Adipocyte (in vitro differentiated cells): Measurements from ENCODE around the gene FAM168A.

Source experiments
- DNase-seq: peaks from one replicate; pipeline ENCODE4 v3.0.0-alpha.2; 2015; ENCODE audit warnings: low read depth
- H3K27me3 ChIP-seq: replicated peaks from 2 replicates; pipeline ENCODE4 v1.7.0; 2013; ENCODE audit warnings: mild to moderate bottlenecking, low read length, moderate library complexity; ENCODE audit not compliant: control insufficient read depth, insufficient read depth
- H3K36me3 ChIP-seq: 2 replicates; pipeline ENCODE4 v1.7.0; 2013; ENCODE audit warnings: low read length, mild to moderate bottlenecking, moderate library complexity; ENCODE audit not compliant: control insufficient read depth, insufficient read depth, severe bottlenecking
- H3K4me1 ChIP-seq: 2 replicates; pipeline ENCODE4 v1.7.0; 2013; ENCODE audit warnings: mild to moderate bottlenecking, low read length, moderate library complexity; ENCODE audit not compliant: control insufficient read depth, insufficient read depth
- H3K4me3 ChIP-seq: 2 replicates; pipeline ENCODE4 v1.7.0; 2013; ENCODE audit warnings: mild to moderate bottlenecking, low read length, moderate library complexity
- H3K9ac ChIP-seq: 2 replicates; pipeline ENCODE4 v1.7.0; 2013; ENCODE audit warnings: mild to moderate bottlenecking, low read length, moderate library complexity
- H3K9me3 ChIP-seq: 2 replicates; pipeline ENCODE4 v1.7.0; 2013; ENCODE audit warnings: mild to moderate bottlenecking, low read length, moderate library complexity; ENCODE audit not compliant: control insufficient read depth

The FAM168A gene

DNA sequence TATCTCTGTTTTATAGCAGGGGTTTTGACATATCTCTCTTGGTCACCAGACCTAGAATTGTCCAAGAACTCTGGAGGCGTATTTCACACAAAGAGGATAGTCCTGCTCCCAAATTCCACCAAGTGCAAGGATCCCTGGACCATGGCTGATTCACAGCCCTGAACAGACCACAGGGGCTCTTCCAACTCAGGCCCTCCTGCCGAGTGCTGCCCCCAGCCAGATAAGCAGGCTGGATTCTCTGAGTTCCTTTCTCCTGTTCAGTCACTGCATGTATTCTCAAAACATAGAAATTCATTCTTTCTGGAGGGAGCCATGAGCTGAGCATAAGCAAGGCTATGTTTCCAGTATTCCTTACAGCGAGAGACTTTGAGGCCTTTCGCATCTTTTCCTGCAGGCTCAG is 35.1 kb upstream of the FAM168A start:
- Histone ChIP-seq H3K9ac (no peak overlapping the region), H3K36me3 (no peaks in the 10 kb centered on the region), H3K4me1 (no peaks in the 10 kb centered on the region), H3K27me3 (no peaks in the 10 kb centered on the region), H3K4me3 (no peak overlapping the region), H3K9me3 (no peaks in the 10 kb centered on the region)
- no peak for DNase-seq

- no peak for DNase-seq
- Histone ChIP-seq H3K36me3 (no peaks in the 10 kb centered on the region), H3K4me1 (no peaks in the 10 kb centered on the region), H3K27me3 (no peaks in the 10 kb centered on the region), H3K9ac (no peak overlapping the region), H3K4me3 (no peak overlapping the region), H3K9me3 (no peaks in the 10 kb centered on the region)
Measured at GRCh38 chr11:73629907-73630306, 32.0 kb upstream of the FAM168A start.

DNA sequence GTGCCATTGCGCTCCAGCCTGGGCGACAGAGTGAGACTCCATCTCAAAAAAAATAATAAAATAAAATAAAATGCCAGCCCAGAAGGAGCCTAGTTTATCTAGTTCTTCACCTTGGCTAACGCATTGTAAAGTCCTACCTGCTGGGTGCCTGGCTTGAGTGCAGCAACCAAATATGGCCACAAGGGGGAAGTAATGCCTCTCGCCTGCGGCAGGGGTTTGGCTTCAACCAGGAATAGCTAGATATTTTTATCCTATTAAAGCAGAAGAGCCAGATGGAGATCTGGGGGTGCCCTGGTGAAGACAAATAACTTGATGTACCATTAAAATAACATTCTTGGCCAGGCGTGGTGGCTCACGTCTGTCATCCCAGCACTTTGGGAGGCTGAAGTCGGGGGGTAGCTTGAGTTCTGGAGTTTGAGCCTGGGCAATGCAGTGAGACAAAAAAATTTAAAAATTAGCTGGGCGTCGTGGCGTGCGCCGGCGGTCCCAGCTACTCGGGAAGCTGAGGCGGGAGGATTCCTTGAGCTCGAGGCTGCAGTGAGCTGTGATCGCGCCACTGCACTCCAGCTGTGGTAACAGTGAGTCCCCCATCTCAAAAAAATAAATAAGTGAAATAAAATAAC is 27.9 kb upstream of the FAM168A start:
- H3K36me3 ChIP-seq = no peaks in the 10 kb centered on the region

DNA sequence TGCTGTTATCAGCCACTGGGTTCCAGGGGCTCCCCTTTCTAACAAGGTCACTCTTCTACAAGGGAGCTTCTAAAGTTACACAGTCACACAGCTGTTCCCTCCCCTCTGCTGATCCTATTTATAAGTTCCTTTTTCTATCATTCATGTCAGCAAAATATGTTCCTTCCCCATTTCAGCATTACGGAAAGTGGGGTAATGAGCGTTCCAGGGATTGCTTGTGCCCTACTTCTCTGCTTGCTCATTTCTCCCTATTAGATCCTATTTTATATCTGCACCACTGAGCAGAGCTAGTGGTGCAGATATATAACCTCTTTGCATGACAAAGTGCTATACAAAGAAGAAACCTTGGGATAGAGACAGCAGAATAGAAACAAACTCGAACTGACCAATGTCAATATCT is 25.8 kb upstream of the FAM168A start:
- H3K9ac ChIP-seq = no peak overlapping the region

More for the DNA sequence above, 27.9 kb upstream of the FAM168A start:
- Histone ChIP-seq H3K27me3 (no peaks in the 10 kb centered on the region), H3K4me1 (peaks cover 6% of the 10 kb centered on the region), H3K9ac (no peak overlapping the region), H3K4me3 (peak overlapping the region; percentile 40), H3K9me3 (no peaks in the 10 kb centered on the region)
- peak; percentile 86 for DNase-seq

DNA sequence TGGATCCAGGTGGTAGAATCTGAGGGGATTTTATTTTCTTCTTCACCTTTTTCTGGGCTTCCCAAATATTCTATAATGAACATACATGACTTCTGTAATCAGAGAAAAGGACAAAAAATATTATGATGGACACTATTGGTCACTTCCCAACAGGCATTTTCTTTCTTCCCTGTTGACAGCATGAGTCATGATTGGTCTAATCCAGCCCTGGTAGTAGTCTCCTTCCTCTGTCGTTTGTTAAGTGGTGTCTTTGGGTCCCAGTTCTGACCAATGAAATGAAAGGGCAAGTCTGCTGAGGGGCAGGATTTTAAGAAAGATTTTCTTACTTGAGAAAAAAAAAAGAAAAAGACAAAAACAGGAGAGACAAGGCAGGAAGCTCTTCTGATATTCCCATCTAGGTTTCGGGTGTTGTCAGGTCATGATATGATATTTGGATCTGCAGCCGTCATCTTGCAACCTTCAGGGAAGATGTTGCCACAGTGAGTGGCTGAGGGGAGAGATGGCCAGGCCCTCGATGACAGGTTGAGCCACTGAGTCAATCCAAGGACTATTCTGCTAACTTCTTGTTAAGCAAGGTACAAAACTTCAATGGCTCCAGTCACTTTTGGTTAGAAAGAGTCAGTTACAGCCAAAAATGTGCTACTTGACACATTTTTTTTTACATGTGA is 25.1 kb upstream of the FAM168A start:
- Histone ChIP-seq H3K9ac (no peak overlapping the region), H3K27me3 (peaks cover 3% of the 10 kb centered on the region), H3K4me1 (peaks cover 6% of the 10 kb centered on the region), H3K4me3 (no peak overlapping the region), H3K36me3 (no peaks in the 10 kb centered on the region), H3K9me3 (no peaks in the 10 kb centered on the region)
- DNase-seq = no peak

More for the DNA sequence above, 25.8 kb upstream of the FAM168A start:
- peaks cover 6% of the 10 kb centered on the region for H3K4me1 ChIP-seq
- H3K36me3 ChIP-seq = no peaks in the 10 kb centered on the region
- no peak overlapping the region for H3K4me3 ChIP-seq
- peaks cover 3% of the 10 kb centered on the region for H3K27me3 ChIP-seq
- DNase-seq = no peak
- H3K9me3 ChIP-seq = no peaks in the 10 kb centered on the region

GRCh38 chr11:73614591-73614990 is 16.7 kb upstream of the FAM168A start:
- Histone ChIP-seq H3K4me3 (no peak overlapping the region), H3K4me1 (no peaks in the 10 kb centered on the region), H3K27me3 (no peaks in the 10 kb centered on the region), H3K9ac (no peak overlapping the region), H3K9me3 (peaks cover 4% of the 10 kb centered on the region), H3K36me3 (no peaks in the 10 kb centered on the region)
- DNase-seq = no peak

DNA sequence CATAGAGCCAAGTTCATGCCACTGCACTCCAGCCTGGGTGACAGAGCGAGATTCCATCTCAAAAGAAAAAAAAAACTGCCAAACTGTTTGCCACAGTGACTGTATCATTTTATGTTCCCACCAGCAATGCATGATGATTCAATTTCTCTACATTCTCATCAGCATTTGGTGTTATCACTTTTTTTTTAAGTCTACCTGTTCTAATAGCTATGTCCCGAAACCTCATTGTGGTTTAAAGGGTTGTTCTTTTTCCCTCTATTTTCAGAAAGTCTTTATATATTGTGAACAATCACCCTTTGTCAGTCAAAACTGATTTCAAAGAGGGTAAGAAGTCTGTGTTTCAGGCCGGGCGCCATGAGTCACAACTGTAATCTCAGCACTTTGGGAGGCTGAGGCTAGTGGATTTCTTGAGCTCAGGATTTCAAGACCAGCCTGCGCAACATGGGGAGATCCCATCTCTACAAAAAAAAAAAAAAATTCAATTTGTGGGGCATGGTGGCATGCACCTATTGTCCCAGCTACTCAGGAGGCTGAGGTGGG is 14.8 kb upstream of the FAM168A start:
- H3K4me3 ChIP-seq = no peak overlapping the region
- H3K27me3 ChIP-seq = no peaks in the 10 kb centered on the region
- no peak for DNase-seq
- H3K36me3 ChIP-seq = no peaks in the 10 kb centered on the region
- no peak overlapping the region for H3K9ac ChIP-seq
- peaks cover 4% of the 10 kb centered on the region for H3K9me3 ChIP-seq
- no peaks in the 10 kb centered on the region for H3K4me1 ChIP-seq

DNA sequence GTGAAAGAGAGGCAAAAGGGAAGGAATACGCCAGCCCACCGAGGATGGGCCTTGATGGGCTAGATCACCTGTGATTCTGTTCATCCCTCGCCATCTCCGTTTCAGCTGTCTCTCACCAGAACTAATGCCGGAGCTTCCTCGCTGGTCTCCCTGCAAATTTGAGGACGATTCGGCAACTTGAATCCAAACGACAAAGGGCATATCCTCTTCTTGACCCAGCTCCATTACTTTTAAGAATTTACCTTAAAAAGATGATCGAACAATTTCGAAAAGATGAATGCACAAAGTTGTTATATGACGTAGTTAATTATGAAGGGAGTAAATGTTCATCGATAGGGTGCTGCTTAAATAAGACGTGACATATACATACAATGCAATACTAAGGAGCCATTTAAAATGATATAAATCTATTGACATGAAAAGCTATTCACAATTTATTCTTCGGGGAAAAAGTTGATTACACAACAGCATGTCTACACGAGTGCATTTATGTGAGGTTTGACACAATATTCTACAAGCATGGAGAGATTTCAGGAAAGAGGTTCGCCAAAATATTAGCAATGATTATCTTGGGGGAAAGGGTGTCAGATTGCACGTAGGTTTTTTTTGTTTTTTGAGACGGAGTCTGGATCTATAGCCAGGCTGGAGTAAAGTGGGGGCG is 937 bp upstream of the FAM168A start:
- Histone ChIP-seq H3K36me3 (no peaks in the 10 kb centered on the region), H3K27me3 (no peaks in the 10 kb centered on the region), H3K4me3 (peak overlapping the region; percentile 97), H3K4me1 (peaks cover 10% of the 10 kb centered on the region), H3K9ac (peak overlapping the region; percentile 93), H3K9me3 (no peaks in the 10 kb centered on the region)
- no peak for DNase-seq

DNA sequence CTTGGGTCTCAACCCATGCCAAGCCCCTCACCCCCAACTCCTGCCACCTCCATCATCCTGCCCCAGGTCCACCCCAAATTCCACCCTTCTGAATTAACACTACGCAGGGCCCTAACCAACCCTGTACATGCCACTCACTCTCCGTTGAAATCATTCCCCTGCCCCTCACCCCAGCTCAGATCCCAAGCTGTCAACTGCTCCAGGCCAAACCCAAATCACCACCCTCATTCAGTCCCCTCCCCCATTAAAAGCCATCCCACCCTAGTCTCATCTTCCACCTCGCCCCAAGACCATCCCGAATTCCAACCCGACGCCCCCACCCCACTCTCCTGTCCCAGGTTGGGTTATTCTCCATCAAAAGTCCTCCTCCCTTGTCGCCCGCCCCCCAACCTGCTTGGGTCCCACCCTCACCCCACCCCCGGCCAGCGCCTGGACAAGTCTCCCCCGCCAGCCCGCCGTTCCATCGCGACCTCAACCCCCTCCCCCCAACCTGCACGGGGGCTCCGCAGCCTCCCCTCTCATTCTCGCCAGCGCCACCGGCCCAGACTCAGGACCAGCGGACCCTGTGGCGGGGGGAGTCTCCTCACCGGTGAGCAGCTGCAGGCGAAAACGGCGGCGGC is 466 bp downstream of the FAM168A start:
- Histone ChIP-seq H3K27me3 (no peaks in the 10 kb centered on the region), H3K4me3 (peak overlapping the region; percentile 97), H3K36me3 (no peaks in the 10 kb centered on the region), H3K9ac (peak overlapping the region; percentile 93), H3K9me3 (no peaks in the 10 kb centered on the region), H3K4me1 (peaks cover 10% of the 10 kb centered on the region)
- DNase-seq = peak; percentile 10

DNA sequence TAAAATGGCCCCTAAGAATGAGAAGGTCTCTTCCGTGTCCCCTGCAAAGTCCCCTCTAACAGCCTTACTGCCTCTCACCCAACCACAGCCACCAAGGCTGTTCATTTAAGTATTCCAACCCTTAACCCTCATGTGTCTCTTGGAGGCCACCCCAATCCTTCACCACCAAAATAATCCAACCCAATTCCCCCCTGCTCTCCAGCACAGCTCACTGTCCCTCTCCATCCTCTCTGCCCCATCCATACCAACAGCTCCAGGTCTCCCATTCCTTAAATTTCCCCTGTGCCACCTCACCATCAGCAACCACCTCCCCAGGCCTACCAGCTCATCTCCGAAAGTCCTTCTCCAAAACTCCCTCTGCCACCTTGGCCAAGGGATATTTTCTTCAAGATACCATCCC is 1.4 kb downstream of the FAM168A start:
- no peaks in the 10 kb centered on the region for H3K27me3 ChIP-seq
- no peak for DNase-seq
- no peaks in the 10 kb centered on the region for H3K9me3 ChIP-seq
- no peaks in the 10 kb centered on the region for H3K36me3 ChIP-seq
- peak overlapping the region; percentile 97 for H3K4me3 ChIP-seq
- H3K4me1 ChIP-seq = peaks cover 10% of the 10 kb centered on the region
- no peak overlapping the region for H3K9ac ChIP-seq

DNA sequence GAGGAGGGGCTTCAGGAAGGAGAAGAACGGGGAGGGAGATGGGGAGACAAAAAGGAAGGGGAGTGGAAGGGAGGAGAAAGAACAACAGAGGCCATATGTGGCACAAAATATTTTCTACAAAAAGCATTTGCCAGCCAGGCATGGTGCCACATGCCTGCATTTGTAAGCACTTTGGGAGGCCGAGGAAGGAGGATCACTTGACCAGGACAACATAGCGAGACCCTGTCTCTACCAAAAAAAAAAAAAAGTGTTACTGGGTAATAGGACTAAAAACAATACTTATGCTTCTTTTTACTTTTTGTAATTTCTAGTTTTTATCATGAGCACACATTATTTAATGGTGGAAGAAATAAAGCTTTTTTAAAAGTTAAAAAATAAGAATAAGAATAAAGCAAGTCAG is 5.3 kb downstream of the FAM168A start:
- H3K9me3 ChIP-seq = no peaks in the 10 kb centered on the region

More for the DNA sequence above, 5.3 kb downstream of the FAM168A start:
- Histone ChIP-seq H3K36me3 (no peaks in the 10 kb centered on the region), H3K27me3 (no peaks in the 10 kb centered on the region), H3K4me1 (peaks cover 10% of the 10 kb centered on the region), H3K4me3 (no peak overlapping the region), H3K9ac (no peak overlapping the region)
- DNase-seq = no peak
